ENCODE data around the gene ANKRD34A. TPM values are rescaled to one million over a fixed set of nuclear protein-coding genes. Genes with fewer than 3 reads are reported as not detected.
A peak's percentile ranks its signal among the peaks of the same experiment; 100 is the strongest.

The ANKRD34A gene
- total and polyA plus RNA-seq, 2 experiments from 2014 or later: 0.16 to 0.35 TPM

DNA sequence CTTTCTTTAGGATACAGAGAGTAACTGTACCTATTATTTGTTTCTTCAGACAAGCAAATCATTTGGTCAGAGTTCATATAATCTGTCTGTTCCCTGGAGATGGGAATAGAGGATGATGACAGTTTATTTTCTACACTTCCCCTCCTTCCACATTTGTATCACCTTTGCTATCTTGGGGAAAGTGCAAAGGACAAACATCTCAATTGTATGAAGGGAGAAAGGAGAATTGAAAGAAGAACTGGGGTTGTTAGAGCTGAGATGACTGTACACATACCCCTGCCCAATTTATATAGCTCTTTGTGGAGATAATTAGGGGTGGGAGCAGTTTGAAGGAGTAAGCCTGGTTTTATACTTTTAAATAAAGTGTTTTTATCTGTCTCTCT, 14.1 kb upstream of the ANKRD34A start:
- ATAC-seq: no peak
- H3K4me3 Mint-ChIP-seq: no peak overlapping the region
- no peak for DNase-seq (ENCODE audit: low spot score)
- H3K4me1 Mint-ChIP-seq: peaks cover 7% of the 10 kb centered on the region
- H3K27me3 ChIP-seq (ENCODE audit: insufficient read depth): no peaks in the 10 kb centered on the region
- no peaks in the 10 kb centered on the region for H3K36me3 Mint-ChIP-seq (ENCODE audit: low read depth)
- H3K27me3 Mint-ChIP-seq (ENCODE audit: insufficient read depth, low read depth, poor library complexity): peaks cover 2% of the 10 kb centered on the region
- H4K20me1 ChIP-seq (replicated peaks; ENCODE audit: insufficient read depth): no peaks in the 10 kb centered on the region
- H3K4me3 ChIP-seq: peak overlapping the region; percentile 36
- H3K27ac Mint-ChIP-seq: no peak overlapping the region
- no peaks in the 10 kb centered on the region for H3K79me2 ChIP-seq (replicated peaks; ENCODE audit: insufficient read depth)
- TF ChIP-seq ZNF114 (CRISPR knock-in tag; IDR thresholded peaks at IDR 0.05) (no peak), ZNF331 (CRISPR knock-in tag; IDR thresholded peaks at IDR 0.05; ENCODE audit: low read depth) (no peak), EZH2phosphoT487 (IDR thresholded peaks at IDR 0.05; ENCODE audit: unreplicated experiment) (no peak), JUNB (IDR thresholded peaks at IDR 0.05; ENCODE audit: unreplicated experiment) (no peak), NANOG (IDR thresholded peaks at IDR 0.05; ENCODE audit: borderline replicate concordance) (no peak), STAT1 (IDR thresholded peaks at IDR 0.05; ENCODE audit: unreplicated experiment) (no peak), POLR2AphosphoS5 (IDR thresholded peaks at IDR 0.05; ENCODE audit: low read depth) (no peak), CREB1 (CRISPR knock-in tag; IDR thresholded peaks at IDR 0.05; ENCODE audit: low read depth) (no peak), EZH2 (IDR thresholded peaks at IDR 0.05; ENCODE audit: low read depth, unreplicated experiment) (no peak)
- TF ChIP-seq, protein P1, sequence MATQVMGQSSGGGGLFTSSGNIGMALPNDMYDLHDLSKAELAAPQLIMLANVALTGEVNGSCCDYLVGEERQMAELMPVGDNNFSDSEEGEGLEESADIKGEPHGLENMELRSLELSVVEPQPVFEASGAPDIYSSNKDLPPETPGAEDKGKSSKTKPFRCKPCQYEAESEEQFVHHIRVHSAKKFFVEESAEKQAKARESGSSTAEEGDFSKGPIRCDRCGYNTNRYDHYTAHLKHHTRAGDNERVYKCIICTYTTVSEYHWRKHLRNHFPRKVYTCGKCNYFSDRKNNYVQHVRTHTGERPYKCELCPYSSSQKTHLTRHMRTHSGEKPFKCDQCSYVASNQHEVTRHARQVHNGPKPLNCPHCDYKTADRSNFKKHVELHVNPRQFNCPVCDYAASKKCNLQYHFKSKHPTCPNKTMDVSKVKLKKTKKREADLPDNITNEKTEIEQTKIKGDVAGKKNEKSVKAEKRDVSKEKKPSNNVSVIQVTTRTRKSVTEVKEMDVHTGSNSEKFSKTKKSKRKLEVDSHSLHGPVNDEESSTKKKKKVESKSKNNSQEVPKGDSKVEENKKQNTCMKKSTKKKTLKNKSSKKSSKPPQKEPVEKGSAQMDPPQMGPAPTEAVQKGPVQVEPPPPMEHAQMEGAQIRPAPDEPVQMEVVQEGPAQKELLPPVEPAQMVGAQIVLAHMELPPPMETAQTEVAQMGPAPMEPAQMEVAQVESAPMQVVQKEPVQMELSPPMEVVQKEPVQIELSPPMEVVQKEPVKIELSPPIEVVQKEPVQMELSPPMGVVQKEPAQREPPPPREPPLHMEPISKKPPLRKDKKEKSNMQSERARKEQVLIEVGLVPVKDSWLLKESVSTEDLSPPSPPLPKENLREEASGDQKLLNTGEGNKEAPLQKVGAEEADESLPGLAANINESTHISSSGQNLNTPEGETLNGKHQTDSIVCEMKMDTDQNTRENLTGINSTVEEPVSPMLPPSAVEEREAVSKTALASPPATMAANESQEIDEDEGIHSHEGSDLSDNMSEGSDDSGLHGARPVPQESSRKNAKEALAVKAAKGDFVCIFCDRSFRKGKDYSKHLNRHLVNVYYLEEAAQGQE (IDR thresholded peaks at IDR 0.05; ENCODE audit: unreplicated experiment): no peak
- TF ChIP-seq, protein P2, sequence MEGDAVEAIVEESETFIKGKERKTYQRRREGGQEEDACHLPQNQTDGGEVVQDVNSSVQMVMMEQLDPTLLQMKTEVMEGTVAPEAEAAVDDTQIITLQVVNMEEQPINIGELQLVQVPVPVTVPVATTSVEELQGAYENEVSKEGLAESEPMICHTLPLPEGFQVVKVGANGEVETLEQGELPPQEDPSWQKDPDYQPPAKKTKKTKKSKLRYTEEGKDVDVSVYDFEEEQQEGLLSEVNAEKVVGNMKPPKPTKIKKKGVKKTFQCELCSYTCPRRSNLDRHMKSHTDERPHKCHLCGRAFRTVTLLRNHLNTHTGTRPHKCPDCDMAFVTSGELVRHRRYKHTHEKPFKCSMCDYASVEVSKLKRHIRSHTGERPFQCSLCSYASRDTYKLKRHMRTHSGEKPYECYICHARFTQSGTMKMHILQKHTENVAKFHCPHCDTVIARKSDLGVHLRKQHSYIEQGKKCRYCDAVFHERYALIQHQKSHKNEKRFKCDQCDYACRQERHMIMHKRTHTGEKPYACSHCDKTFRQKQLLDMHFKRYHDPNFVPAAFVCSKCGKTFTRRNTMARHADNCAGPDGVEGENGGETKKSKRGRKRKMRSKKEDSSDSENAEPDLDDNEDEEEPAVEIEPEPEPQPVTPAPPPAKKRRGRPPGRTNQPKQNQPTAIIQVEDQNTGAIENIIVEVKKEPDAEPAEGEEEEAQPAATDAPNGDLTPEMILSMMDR (conservative IDR thresholded peaks at IDR 0.05; ENCODE audit: low read depth in 2 of 2): no peak
- TF ChIP-seq, protein P3, sequence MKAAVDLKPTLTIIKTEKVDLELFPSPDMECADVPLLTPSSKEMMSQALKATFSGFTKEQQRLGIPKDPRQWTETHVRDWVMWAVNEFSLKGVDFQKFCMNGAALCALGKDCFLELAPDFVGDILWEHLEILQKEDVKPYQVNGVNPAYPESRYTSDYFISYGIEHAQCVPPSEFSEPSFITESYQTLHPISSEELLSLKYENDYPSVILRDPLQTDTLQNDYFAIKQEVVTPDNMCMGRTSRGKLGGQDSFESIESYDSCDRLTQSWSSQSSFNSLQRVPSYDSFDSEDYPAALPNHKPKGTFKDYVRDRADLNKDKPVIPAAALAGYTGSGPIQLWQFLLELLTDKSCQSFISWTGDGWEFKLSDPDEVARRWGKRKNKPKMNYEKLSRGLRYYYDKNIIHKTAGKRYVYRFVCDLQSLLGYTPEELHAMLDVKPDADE (IDR thresholded peaks at IDR 0.05): no peak
- TF ChIP-seq, protein P4, sequence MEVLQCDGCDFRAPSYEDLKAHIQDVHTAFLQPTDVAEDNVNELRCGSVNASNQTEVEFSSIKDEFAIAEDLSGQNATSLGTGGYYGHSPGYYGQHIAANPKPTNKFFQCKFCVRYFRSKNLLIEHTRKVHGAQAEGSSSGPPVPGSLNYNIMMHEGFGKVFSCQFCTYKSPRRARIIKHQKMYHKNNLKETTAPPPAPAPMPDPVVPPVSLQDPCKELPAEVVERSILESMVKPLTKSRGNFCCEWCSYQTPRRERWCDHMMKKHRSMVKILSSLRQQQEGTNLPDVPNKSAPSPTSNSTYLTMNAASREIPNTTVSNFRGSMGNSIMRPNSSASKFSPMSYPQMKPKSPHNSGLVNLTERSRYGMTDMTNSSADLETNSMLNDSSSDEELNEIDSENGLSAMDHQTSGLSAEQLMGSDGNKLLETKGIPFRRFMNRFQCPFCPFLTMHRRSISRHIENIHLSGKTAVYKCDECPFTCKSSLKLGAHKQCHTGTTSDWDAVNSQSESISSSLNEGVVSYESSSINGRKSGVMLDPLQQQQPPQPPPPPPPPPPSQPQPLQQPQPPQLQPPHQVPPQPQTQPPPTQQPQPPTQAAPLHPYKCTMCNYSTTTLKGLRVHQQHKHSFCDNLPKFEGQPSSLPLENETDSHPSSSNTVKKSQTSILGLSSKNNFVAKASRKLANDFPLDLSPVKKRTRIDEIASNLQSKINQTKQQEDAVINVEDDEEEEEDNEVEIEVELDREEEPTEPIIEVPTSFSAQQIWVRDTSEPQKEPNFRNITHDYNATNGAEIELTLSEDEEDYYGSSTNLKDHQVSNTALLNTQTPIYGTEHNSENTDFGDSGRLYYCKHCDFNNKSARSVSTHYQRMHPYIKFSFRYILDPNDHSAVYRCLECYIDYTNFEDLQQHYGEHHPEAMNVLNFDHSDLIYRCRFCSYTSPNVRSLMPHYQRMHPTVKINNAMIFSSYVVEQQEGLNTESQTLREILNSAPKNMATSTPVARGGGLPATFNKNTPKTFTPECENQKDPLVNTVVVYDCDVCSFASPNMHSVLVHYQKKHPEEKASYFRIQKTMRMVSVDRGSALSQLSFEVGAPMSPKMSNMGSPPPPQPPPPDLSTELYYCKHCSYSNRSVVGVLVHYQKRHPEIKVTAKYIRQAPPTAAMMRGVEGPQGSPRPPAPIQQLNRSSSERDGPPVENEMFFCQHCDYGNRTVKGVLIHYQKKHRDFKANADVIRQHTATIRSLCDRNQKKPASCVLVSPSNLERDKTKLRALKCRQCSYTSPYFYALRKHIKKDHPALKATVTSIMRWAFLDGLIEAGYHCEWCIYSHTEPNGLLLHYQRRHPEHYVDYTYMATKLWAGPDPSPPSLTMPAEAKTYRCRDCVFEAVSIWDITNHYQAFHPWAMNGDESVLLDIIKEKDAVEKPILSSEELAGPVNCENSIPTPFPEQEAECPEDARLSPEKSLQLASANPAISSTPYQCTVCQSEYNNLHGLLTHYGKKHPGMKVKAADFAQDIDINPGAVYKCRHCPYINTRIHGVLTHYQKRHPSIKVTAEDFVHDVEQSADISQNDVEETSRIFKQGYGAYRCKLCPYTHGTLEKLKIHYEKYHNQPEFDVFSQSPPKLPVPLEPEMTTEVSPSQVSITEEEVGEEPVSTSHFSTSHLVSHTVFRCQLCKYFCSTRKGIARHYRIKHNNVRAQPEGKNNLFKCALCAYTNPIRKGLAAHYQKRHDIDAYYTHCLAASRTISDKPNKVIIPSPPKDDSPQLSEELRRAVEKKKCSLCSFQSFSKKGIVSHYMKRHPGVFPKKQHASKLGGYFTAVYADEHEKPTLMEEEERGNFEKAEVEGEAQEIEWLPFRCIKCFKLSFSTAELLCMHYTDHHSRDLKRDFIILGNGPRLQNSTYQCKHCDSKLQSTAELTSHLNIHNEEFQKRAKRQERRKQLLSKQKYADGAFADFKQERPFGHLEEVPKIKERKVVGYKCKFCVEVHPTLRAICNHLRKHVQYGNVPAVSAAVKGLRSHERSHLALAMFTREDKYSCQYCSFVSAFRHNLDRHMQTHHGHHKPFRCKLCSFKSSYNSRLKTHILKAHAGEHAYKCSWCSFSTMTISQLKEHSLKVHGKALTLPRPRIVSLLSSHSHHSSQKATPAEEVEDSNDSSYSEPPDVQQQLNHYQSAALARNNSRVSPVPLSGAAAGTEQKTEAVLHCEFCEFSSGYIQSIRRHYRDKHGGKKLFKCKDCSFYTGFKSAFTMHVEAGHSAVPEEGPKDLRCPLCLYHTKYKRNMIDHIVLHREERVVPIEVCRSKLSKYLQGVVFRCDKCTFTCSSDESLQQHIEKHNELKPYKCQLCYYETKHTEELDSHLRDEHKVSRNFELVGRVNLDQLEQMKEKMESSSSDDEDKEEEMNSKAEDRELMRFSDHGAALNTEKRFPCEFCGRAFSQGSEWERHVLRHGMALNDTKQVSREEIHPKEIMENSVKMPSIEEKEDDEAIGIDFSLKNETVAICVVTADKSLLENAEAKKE (CRISPR knock-in tag; IDR thresholded peaks at IDR 0.05): no peak
- peak overlapping the region; percentile 54 for H3K4me2 ChIP-seq
- H3K4me1 ChIP-seq (ENCODE audit: insufficient read depth): peaks cover 17% of the 10 kb centered on the region
- no peaks in the 10 kb centered on the region for H3K9me2 ChIP-seq (ENCODE audit: insufficient read depth)
- H3K9me3 Mint-ChIP-seq: no peaks in the 10 kb centered on the region
- no peaks in the 10 kb centered on the region for H3F3A ChIP-seq (replicated peaks; ENCODE audit: low read depth)
- no peaks in the 10 kb centered on the region for H3K36me3 ChIP-seq (ENCODE audit: insufficient read depth)
- H2AFZ ChIP-seq: no peak overlapping the region
- peak overlapping the region; percentile 91 for H3K27ac ChIP-seq (ENCODE audit: low read depth)
